Measurements from ENCODE around the gene HIC1. TPM values are rescaled to one million over a fixed set of nuclear protein-coding genes. Genes with fewer than 3 reads are reported as not detected.
A peak's percentile ranks its signal among the peaks of the same experiment; 100 is the strongest.

The HIC1 gene
- total and polyA plus RNA-seq, 2 of the 4 experiments (the other 2 are of a cell fraction): 10.4 to 23.0 TPM

DNA sequence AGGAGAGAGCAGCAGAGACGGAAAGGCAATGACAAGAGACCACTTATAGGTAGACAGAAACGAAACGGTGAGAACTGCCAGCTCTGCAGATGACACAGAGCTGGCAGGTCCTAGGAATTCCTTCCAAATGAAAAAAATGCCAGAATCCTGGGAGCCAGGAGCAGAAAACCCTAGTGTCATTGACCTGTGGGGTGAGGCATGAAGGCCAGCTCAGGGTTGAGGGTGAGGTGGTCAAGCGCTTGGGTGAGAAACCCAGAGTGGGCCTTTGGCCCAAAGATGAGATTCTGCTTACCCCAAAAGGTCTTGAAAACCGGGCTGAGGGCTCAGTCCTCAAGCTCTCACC lies 9.2 kb downstream of the HIC1 start:
- H3K18ac ChIP-seq (ENCODE audit: low read depth, low read length): no peak overlapping the region
- peak overlapping the region; percentile 99 for H2BK120ac ChIP-seq (ENCODE audit: low read depth, low read length)
- peaks cover 5% of the 10 kb centered on the region; the same call in 1 of the 2 replicates for H4K20me1 ChIP-seq (ENCODE audit: insufficient read depth, low read length)
- H2BK15ac ChIP-seq (ENCODE audit: low read depth, low read length): 0 out of 3 replicates have a peak overlapping the region, but pooled peaks have one; percentile 15
- H2AK9ac ChIP-seq (replicated peaks; ENCODE audit: low read depth, low read length, poor library complexity): no peak overlapping the region
- peak overlapping the region; percentile 73; the same call in 1 of the 2 replicates for H3K23ac ChIP-seq (ENCODE audit: low read depth, low read length)
- peak overlapping the region; percentile 53; the same call in 1 of the 2 replicates for H3K27ac ChIP-seq (ENCODE audit: insufficient read depth, low read length)
- H3K56ac ChIP-seq (ENCODE audit: extremely low read depth, insufficient read depth, low read length): no peak overlapping the region
- ChIA-PET CTCF (interaction anchor here (0.7 kb wide), 1 partner anchor 180 kb away, joined by 3 read pairs; no protein-coding TSS in a partner anchor), POLR2A (ENCODE audit: unreplicated experiment) (interaction anchor here (0.9 kb wide), 1 partner anchor 28 kb away, joined by 5 read pairs; no protein-coding TSS in a partner anchor)
- peaks cover 29 to 95% of the 10 kb centered on the region in 2 experiments for H3K79me1 ChIP-seq (ENCODE audit: low read depth in 1 of 2, low read length in 2 of 2)
- peak overlapping the region; percentile 18 to 92; a peak in 2 of 4 replicates for H4K8ac ChIP-seq (ENCODE audit: low read depth in 2 of 2, low read length in 2 of 2)
- dilution Hi-C loops (cut with HindIII; ENCODE audit: low sequenced_read_pairs, unreplicated experiment): no loop called here
- in situ Hi-C loops (cut with MboI; ENCODE audit: low sequenced_read_pairs): loop anchor here (10.0 kb wide), 1 partner anchor 111 kb away; no protein-coding TSS in a partner anchor
- H3K9me1 ChIP-seq (ENCODE audit: insufficient read depth, low read length): peaks cover 41% of the 10 kb centered on the region
- H2BK20ac ChIP-seq (ENCODE audit: low read depth, low read length): no peak overlapping the region
- no peak overlapping the region for H3K4me3 ChIP-seq (ENCODE audit: insufficient read depth, low read depth, low read length)
- no peaks in the 10 kb centered on the region for H3K9me3 ChIP-seq (ENCODE audit: control insufficient read depth, insufficient read depth, low read length)
- peak overlapping the region; percentile 71 for H4K91ac ChIP-seq (ENCODE audit: insufficient read depth, low read depth, low read length)
- peak overlapping the region; percentile 18; the same call in 1 of the 2 replicates for H4K5ac ChIP-seq (ENCODE audit: low read depth, low read length)
- H2BK5ac ChIP-seq (ENCODE audit: low read depth, low read length, poor library complexity, severe bottlenecking): peak overlapping the region; percentile 98
- H3K14ac ChIP-seq (replicated peaks; ENCODE audit: low read depth, low read length): peak overlapping the region; percentile 33
- no peak overlapping the region for H3K4me2 ChIP-seq (ENCODE audit: low read depth, low read length)
- no peak overlapping the region; the same call in 1 of the 2 replicates for H2AK5ac ChIP-seq (ENCODE audit: low read depth, low read length)
- H2AFZ ChIP-seq (replicated peaks; ENCODE audit: low read length, poor library complexity): no peak overlapping the region
- no TSS peak for BruUV-seq (replicated peaks)
- H3K36me3 ChIP-seq (ENCODE audit: control insufficient read depth, insufficient read depth, low read length): peaks cover 53% of the 10 kb centered on the region
- H3K9ac ChIP-seq (ENCODE audit: low read depth, low read length): no peak overlapping the region
- no peak for ATAC-seq (ENCODE audit: low read depth)
- H3K4me1 ChIP-seq (ENCODE audit: control insufficient read depth, insufficient read depth, low read length): peaks cover 79% of the 10 kb centered on the region
- no peaks in the 10 kb centered on the region for H3K27me3 ChIP-seq (ENCODE audit: control insufficient read depth, insufficient read depth, low read length)
- TF ChIP-seq, protein P1, sequence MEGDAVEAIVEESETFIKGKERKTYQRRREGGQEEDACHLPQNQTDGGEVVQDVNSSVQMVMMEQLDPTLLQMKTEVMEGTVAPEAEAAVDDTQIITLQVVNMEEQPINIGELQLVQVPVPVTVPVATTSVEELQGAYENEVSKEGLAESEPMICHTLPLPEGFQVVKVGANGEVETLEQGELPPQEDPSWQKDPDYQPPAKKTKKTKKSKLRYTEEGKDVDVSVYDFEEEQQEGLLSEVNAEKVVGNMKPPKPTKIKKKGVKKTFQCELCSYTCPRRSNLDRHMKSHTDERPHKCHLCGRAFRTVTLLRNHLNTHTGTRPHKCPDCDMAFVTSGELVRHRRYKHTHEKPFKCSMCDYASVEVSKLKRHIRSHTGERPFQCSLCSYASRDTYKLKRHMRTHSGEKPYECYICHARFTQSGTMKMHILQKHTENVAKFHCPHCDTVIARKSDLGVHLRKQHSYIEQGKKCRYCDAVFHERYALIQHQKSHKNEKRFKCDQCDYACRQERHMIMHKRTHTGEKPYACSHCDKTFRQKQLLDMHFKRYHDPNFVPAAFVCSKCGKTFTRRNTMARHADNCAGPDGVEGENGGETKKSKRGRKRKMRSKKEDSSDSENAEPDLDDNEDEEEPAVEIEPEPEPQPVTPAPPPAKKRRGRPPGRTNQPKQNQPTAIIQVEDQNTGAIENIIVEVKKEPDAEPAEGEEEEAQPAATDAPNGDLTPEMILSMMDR (conservative IDR thresholded peaks at IDR 0.05; ENCODE audit: low read depth, low read length): no peak
- TF ChIP-seq BHLHE40 (IDR thresholded peaks at IDR 0.05; ENCODE audit: low read depth, low read length) (no peak), SMC3 (IDR thresholded peaks at IDR 0.05; ENCODE audit: low read depth, low read length) (no peak), NFE2L2 (IDR thresholded peaks at IDR 0.05; ENCODE audit: low read depth, low read length) (no peak), MXI1 (IDR thresholded peaks at IDR 0.05; ENCODE audit: borderline replicate concordance, low read depth, low read length) (no peak), ELK1 (IDR thresholded peaks at IDR 0.05; ENCODE audit: borderline replicate concordance, low read depth, low read length) (no peak), CEBPB (IDR thresholded peaks at IDR 0.05; ENCODE audit: low read depth, low read length) (no peak), RCOR1 (IDR thresholded peaks at IDR 0.05; ENCODE audit: insufficient replicate concordance, low read length) (no peak), MAZ (IDR thresholded peaks at IDR 0.05; ENCODE audit: borderline replicate concordance, low read depth, low read length) (no peak), MAFK (IDR thresholded peaks at IDR 0.05; ENCODE audit: low read depth, low read length) (no peak), RAD21 (IDR thresholded peaks at IDR 0.05; ENCODE audit: low read length) (no peak), USF2 (IDR thresholded peaks at IDR 0.05; ENCODE audit: low read depth, low read length) (no peak), RFX5 (IDR thresholded peaks at IDR 0.05; ENCODE audit: low read depth, low read length) (no peak)
- peak overlapping the region; percentile 90 for H3K4ac ChIP-seq (ENCODE audit: low read depth, low read length)
- no peak for DNase-seq
- 62% methylated on average over 3 of the region's 5 CpGs; no CpG with 5 or more reads in 1 of the 2 experiments for WGBS, 2 experiments (ENCODE audit: extremely low coverage in 2 of 2, insufficient read length in 1 of 2)
- intact Hi-C loops (cut with micrococcal nuclease): no loop called here
